SK-N-MC (cell line): ENCODE measurements around the gene CLEC2D.
"Not testable (repeated sequence)": the region's sequence is repeated elsewhere in the genome, so short reads cannot be mapped to it uniquely, and the experiment has no call there.

Source experiments
- EZH2 ChIP-seq: fragments of 200-600 bp; sonication (generic); IDR thresholded peaks from one replicate; pipeline ENCODE4 v1.6.1; 2017; ENCODE audit warnings: antibody characterized with exemption
- POLR2AphosphoS5 ChIP-seq: IDR thresholded peaks from 2 replicates; pipeline ENCODE4 v1.6.1; 2012; ENCODE audit warnings: mild to moderate bottlenecking, low read depth, low read length, borderline replicate concordance

DNA sequence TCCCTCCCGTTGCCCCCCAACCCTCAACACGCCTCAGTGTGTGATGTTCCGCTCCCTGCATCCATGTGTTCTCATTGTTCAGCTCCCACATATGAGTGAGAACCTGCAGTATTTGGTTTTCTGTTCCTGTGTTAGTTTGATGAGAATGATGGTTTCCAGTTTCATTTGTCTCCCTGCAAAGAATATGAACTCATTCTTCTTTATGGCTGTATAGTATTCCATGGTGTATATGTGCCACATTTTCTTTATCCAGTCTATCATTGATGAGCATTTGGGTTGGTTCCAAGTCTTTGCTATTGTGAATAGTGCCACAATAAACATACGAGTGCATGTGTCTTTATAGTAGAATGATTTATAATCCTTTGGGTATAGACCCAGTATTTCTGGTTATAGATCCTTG lies 13.0 kb downstream of the CLEC2D start:
- TF ChIP-seq EZH2, POLR2AphosphoS5: not testable (repeated sequence)
